Fibroblast of lung (primary cell): ENCODE measurements around the gene FRMD4A.

ENCODE experiments used
- CTCF ChIP-seq, 2 donors: IDR thresholded peaks in 1 of 2; conservative IDR thresholded peaks in 1 of 2; 1 replicate in 1 of 2; 2 replicates in 1 of 2; pipeline ENCODE4 v1.5.1; 2011 to 2012; ENCODE audit warnings: low read length in 2 of 2, control low read depth in 1 of 2, inconsistent platforms in 1 of 2, low read depth in 1 of 2, mild to moderate bottlenecking in 1 of 2
- EZH2 ChIP-seq: IDR thresholded peaks from 2 replicates; pipeline ENCODE4 v1.5.1; 2012; ENCODE audit warnings: low read length, control low read depth, mild to moderate bottlenecking; ENCODE audit errors: missing control alignments

- TF ChIP-seq CTCF (conservative IDR thresholded peaks at IDR 0.05 in 1 of 2, IDR thresholded peaks at IDR 0.05 in 1 of 2; ENCODE audit: low read depth in 1 of 2, low read length in 2 of 2) = no peak
- TF ChIP-seq EZH2 = no peak
Measured at GRCh38 chr10:13761490-13762091, 569.1 kb downstream of the FRMD4A start.
